HEK293T (cell line): ENCODE results near the gene MPZ.

ENCODE experiments used
- FOXA1 ChIP-seq: fragments of 450-650 bp; IDR thresholded peaks from 2 replicates; pipeline ENCODE4 v1.6.1; 2016; ENCODE audit warnings: mild to moderate bottlenecking
- FOXK2 ChIP-seq: fragments of 450-650 bp; IDR thresholded peaks from 2 replicates; pipeline ENCODE4 v1.6.1; 2016; ENCODE audit warnings: mild to moderate bottlenecking
- HDGF ChIP-seq: fragments of 450-650 bp; IDR thresholded peaks from 2 replicates; pipeline ENCODE4 v1.6.1; 2017; ENCODE audit warnings: antibody characterized with exemption, borderline replicate concordance
- L3MBTL2 ChIP-seq: fragments of 450-650 bp; conservative IDR thresholded peaks from 2 replicates; pipeline ENCODE4 v1.6.1; 2016; ENCODE audit warnings: mild to moderate bottlenecking
- SUZ12 ChIP-seq: fragments of 450-650 bp; IDR thresholded peaks from 2 replicates; pipeline ENCODE4 v1.6.1; 2016; ENCODE audit warnings: mild to moderate bottlenecking
- TARDBP ChIP-seq: fragments of 450-650 bp; IDR thresholded peaks from 2 replicates; pipeline ENCODE4 v1.6.1; 2016

DNA sequence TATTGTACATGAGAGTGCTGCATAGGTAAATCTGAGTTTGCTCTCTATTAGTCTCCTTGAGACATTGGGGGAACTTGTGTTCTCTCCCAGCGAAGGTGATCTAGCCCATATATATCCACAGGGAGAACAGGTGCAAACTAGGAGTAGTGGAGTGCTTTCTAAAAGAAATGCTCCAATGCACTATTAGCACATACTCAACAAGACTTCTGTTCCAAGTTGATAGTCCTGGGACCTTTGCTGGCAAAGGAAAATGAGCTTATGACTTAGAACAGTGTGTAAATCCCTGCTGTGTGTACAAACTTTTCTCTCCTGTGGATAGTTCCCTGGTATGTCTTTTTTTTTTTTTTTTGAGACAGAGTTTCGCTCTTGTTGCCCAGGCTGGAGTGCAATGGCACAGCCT lies 32.4 kb upstream of the MPZ start:
- TF ChIP-seq L3MBTL2 (no peak), TARDBP (no peak), SUZ12 (no peak), FOXK2 (no peak), FOXA1 (no peak), HDGF (no peak)
